Measurements from ENCODE around the gene NFIC.
A peak's percentile ranks its signal among the peaks of the same experiment; 100 is the strongest.

Gene NFIC

GRCh38 chr19:3404324-3405260, 38.2 kb downstream of the NFIC start:
- no peaks in the 10 kb centered on the region for H3K36me3 ChIP-seq (ENCODE audit: insufficient read depth, insufficient read length, low read length)
- no peak for DNase-seq (ENCODE audit: low read depth, low spot score)
- H3K4me1 ChIP-seq (ENCODE audit: insufficient read depth, insufficient read length), result peaks cover 9% of the 10 kb centered on the region
- no peaks in the 10 kb centered on the region for H3K27me3 ChIP-seq (ENCODE audit: insufficient read depth, insufficient read length)
- H3K9ac ChIP-seq (ENCODE audit: insufficient read length, low read depth), result no peak overlapping the region
- no peak overlapping the region for H3K4me3 ChIP-seq (ENCODE audit: insufficient read length, low read depth)
- TF ChIP-seq SUZ12 (IDR thresholded peaks at IDR 0.05; ENCODE audit: extremely low read depth, insufficient read depth, insufficient read length) (no peak), YY1 (IDR thresholded peaks at IDR 0.05; ENCODE audit: insufficient read depth, insufficient read length) (peak; percentile 42)
- H3K9me3 ChIP-seq (ENCODE audit: insufficient read depth, low read length), result peaks cover 9% of the 10 kb centered on the region; the same call in 1 of the 2 replicates

DNA sequence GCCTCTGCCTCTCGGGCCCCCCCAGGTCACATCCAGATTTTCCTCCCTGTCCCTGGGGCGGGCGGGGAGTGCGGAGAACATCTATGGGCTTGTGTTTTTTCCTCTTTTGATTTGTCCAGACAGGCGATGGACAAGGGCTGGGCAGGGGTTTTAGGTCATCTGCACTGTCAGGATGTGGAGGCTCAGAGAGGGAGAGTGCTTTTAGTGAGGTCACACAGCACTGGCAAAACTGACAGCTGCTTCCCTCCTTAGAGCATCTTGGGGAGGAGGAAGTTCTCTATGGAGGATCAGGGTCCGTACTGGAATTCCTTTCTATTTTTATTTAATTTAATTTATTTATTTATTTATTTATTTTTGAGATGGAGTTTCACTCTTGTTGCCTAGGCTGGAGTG, 38.9 kb downstream of the NFIC start:
- TF ChIP-seq YY1 (IDR thresholded peaks at IDR 0.05; ENCODE audit: insufficient read depth, insufficient read length), result no peak
- TF ChIP-seq ZNF274 (IDR thresholded peaks at IDR 0.05; ENCODE audit: low read depth, low read length), result no peak
- no peak for TF ChIP-seq SUZ12 (IDR thresholded peaks at IDR 0.05; ENCODE audit: extremely low read depth, insufficient read depth, insufficient read length)

DNA sequence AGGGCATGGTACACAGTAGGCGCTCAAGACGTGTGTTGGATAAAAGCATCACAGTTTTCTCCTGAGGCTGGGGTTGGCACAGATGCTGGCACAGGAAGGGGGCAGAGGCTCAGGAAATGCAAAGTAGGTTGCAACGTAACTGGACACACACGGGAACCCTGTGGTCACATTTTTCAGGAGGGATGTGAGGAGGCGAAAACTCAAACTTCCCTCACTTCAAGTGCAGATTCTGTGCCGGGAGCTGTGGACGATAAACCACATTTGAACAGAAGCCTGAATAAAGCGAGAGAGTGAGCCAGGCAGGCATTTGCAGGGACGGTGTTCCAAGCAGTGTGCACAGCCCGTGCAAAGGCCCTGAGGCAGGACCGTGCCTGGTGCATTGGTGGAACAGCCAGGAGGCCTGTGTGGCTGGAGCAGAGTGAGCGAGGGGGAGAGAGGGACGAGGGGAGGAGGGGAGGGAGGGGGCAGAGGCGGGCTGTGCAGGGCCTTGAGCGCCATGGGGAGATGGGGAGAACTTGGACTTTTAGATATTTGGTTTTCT, 40.3 kb downstream of the NFIC start:
- DNase-seq (ENCODE audit: low read depth, low spot score), result no peak
- Histone ChIP-seq H3K9me3 (ENCODE audit: insufficient read depth, low read length) (peaks cover 9% of the 10 kb centered on the region; the same call in 1 of the 2 replicates), H3K36me3 (ENCODE audit: insufficient read depth, insufficient read length, low read length) (no peaks in the 10 kb centered on the region), H3K4me3 (ENCODE audit: insufficient read length, low read depth) (no peak overlapping the region), H3K4me1 (ENCODE audit: insufficient read depth, insufficient read length) (peaks cover 5% of the 10 kb centered on the region), H3K27me3 (ENCODE audit: insufficient read depth, insufficient read length) (no peaks in the 10 kb centered on the region), H3K9ac (ENCODE audit: insufficient read length, low read depth) (no peak overlapping the region)
- no peak for TF ChIP-seq YY1 (IDR thresholded peaks at IDR 0.05; ENCODE audit: insufficient read depth, insufficient read length)
- TF ChIP-seq SUZ12 (IDR thresholded peaks at IDR 0.05; ENCODE audit: extremely low read depth, insufficient read depth, insufficient read length), result no peak
- no peak for TF ChIP-seq ZNF274 (IDR thresholded peaks at IDR 0.05; ENCODE audit: low read depth, low read length)

More for the DNA sequence above, 38.9 kb downstream of the NFIC start:
- peaks cover 9% of the 10 kb centered on the region for H3K4me1 ChIP-seq (ENCODE audit: insufficient read depth, insufficient read length)
- no peaks in the 10 kb centered on the region for H3K36me3 ChIP-seq (ENCODE audit: insufficient read depth, insufficient read length, low read length)
- no peaks in the 10 kb centered on the region for H3K27me3 ChIP-seq (ENCODE audit: insufficient read depth, insufficient read length)
- H3K4me3 ChIP-seq (ENCODE audit: insufficient read length, low read depth), result no peak overlapping the region
- H3K9me3 ChIP-seq (ENCODE audit: insufficient read depth, low read length), result peaks cover 9% of the 10 kb centered on the region; the same call in 1 of the 2 replicates
- H3K9ac ChIP-seq (ENCODE audit: insufficient read length, low read depth), result no peak overlapping the region
- no peak for DNase-seq (ENCODE audit: low read depth, low spot score)

GRCh38 chr19:3407556-3408516, 41.5 kb downstream of the NFIC start:
- Histone ChIP-seq H3K4me3 (ENCODE audit: insufficient read length, low read depth) (no peak overlapping the region), H3K9ac (ENCODE audit: insufficient read length, low read depth) (no peak overlapping the region), H3K36me3 (ENCODE audit: insufficient read depth, insufficient read length, low read length) (no peaks in the 10 kb centered on the region), H3K4me1 (ENCODE audit: insufficient read depth, insufficient read length) (peaks cover 6% of the 10 kb centered on the region), H3K9me3 (ENCODE audit: insufficient read depth, low read length) (peaks cover 3% of the 10 kb centered on the region; the same call in 1 of the 2 replicates), H3K27me3 (ENCODE audit: insufficient read depth, insufficient read length) (no peaks in the 10 kb centered on the region)
- no peak for DNase-seq (ENCODE audit: low read depth, low spot score)
- TF ChIP-seq ZNF274 (IDR thresholded peaks at IDR 0.05; ENCODE audit: low read depth, low read length) (no peak), YY1 (IDR thresholded peaks at IDR 0.05; ENCODE audit: insufficient read depth, insufficient read length) (no peak), SUZ12 (IDR thresholded peaks at IDR 0.05; ENCODE audit: extremely low read depth, insufficient read depth, insufficient read length) (no peak)

DNA sequence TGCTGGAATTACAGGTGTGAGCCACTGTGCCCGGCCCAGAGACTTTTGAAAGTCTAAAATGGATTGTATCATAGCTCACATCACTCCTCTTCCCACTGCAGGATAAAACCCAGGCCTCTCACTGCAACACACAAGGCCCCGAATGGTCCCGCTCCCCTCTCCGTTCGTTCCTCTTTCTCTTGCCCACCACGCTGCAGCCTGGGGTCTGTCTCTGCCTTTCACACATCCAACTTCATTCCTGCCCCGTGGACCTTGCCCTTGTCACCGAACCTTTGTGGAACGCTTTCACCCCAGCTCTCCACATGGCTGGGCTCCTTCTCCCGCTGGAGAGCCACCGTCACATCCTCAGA, 42.6 kb downstream of the NFIC start:
- Histone ChIP-seq H3K4me3 (ENCODE audit: insufficient read length, low read depth) (no peak overlapping the region), H3K27me3 (ENCODE audit: insufficient read depth, insufficient read length) (no peaks in the 10 kb centered on the region), H3K9me3 (ENCODE audit: insufficient read depth, low read length) (no peaks in the 10 kb centered on the region), H3K4me1 (ENCODE audit: insufficient read depth, insufficient read length) (peaks cover 5% of the 10 kb centered on the region), H3K9ac (ENCODE audit: insufficient read length, low read depth) (no peak overlapping the region), H3K36me3 (ENCODE audit: insufficient read depth, insufficient read length, low read length) (no peaks in the 10 kb centered on the region)
- DNase-seq (ENCODE audit: low read depth, low spot score), result no peak
- TF ChIP-seq YY1 (IDR thresholded peaks at IDR 0.05; ENCODE audit: insufficient read depth, insufficient read length) (no peak), SUZ12 (IDR thresholded peaks at IDR 0.05; ENCODE audit: extremely low read depth, insufficient read depth, insufficient read length) (no peak), ZNF274 (IDR thresholded peaks at IDR 0.05; ENCODE audit: low read depth, low read length) (no peak)

DNA sequence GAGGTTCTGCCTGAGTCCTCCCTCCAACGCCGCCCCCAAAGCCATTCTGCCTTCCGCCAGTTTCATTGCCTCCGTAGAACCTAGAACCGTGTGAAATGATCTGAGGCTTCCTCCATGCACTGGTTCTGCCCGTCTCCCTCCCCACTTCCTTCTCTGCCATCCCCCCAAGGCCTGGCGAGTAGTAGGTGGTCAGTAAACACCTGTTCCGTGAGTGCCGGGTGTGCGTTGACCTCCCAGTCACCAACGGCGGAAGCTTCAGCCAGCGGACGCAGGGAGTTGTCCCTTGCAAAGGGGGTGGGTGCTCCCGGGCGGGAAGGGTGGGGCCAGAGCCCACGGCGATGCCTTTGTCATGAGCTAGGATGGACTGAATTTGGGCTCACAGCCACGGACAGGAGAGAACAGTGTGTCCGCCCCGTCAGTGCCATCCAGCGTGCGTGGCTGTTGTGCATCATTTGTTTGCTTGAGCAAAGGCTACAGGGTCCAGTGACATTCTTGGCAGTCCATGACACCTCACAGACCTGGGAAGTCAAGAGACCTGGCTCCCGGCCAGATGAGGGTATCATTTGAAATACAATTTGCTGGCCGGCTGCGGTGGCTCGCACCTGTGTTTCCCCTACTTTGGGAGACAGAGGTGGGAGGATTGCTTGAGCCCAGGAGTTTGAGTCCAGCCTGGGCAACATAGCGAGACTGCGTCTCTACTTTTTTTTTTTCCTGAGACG, 43.1 kb downstream of the NFIC start:
- peaks cover 5% of the 10 kb centered on the region for H3K4me1 ChIP-seq (ENCODE audit: insufficient read depth, insufficient read length)

More for the DNA sequence above, 43.1 kb downstream of the NFIC start:
- no peak overlapping the region for H3K9ac ChIP-seq (ENCODE audit: insufficient read length, low read depth)
- no peaks in the 10 kb centered on the region for H3K9me3 ChIP-seq (ENCODE audit: insufficient read depth, low read length)
- no peaks in the 10 kb centered on the region for H3K36me3 ChIP-seq (ENCODE audit: insufficient read depth, insufficient read length, low read length)
- H3K27me3 ChIP-seq (ENCODE audit: insufficient read depth, insufficient read length), result no peaks in the 10 kb centered on the region
- DNase-seq (ENCODE audit: low read depth, low spot score), result no peak
- no peak for TF ChIP-seq YY1 (IDR thresholded peaks at IDR 0.05; ENCODE audit: insufficient read depth, insufficient read length)
- no peak for TF ChIP-seq ZNF274 (IDR thresholded peaks at IDR 0.05; ENCODE audit: low read depth, low read length)
- no peak for TF ChIP-seq SUZ12 (IDR thresholded peaks at IDR 0.05; ENCODE audit: extremely low read depth, insufficient read depth, insufficient read length)
- H3K4me3 ChIP-seq (ENCODE audit: insufficient read length, low read depth), result no peak overlapping the region
